ENCODE measurements around the gene TMEM132D.

DNA sequence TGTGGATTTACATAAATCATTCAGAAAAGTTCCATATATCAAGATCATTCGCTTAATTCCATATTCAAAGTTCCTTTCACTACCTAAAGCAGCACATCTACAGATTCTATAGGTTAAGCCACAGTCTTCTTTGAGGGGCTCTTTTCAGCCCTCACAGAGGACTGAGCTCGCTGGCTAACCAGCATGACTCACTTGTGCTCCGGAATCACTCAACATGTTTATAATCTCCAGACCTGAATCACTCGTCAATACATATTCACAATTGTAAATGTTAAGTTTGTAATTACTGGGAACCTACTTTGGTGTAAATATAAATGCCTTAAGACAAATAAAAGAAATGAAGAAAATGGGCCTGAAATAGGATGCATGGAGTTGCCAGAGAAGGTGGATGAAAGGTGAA lies 315.7 kb downstream of the TMEM132D start:
- TF ChIP-seq, protein P1, sequence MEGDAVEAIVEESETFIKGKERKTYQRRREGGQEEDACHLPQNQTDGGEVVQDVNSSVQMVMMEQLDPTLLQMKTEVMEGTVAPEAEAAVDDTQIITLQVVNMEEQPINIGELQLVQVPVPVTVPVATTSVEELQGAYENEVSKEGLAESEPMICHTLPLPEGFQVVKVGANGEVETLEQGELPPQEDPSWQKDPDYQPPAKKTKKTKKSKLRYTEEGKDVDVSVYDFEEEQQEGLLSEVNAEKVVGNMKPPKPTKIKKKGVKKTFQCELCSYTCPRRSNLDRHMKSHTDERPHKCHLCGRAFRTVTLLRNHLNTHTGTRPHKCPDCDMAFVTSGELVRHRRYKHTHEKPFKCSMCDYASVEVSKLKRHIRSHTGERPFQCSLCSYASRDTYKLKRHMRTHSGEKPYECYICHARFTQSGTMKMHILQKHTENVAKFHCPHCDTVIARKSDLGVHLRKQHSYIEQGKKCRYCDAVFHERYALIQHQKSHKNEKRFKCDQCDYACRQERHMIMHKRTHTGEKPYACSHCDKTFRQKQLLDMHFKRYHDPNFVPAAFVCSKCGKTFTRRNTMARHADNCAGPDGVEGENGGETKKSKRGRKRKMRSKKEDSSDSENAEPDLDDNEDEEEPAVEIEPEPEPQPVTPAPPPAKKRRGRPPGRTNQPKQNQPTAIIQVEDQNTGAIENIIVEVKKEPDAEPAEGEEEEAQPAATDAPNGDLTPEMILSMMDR (IDR thresholded peaks at IDR 0.05), result no peak
- no peak for TF ChIP-seq POLR2AphosphoS5 (IDR thresholded peaks at IDR 0.05)
